Endothelial cell of umbilical vein (primary cell): ENCODE results near the gene PRKD2. TPM values are rescaled to one million over a fixed set of nuclear protein-coding genes. Genes with fewer than 3 reads are reported as not detected.

Experiments used
- BruUV-seq: library from RNA; stranded (reverse); fragments of 400-500 nt; replicated peaks from 2 replicates; lab custom pipeline; 2021; lab: Mats Ljungman, UMichigan
- CTCF ChIA-PET: fragments of 300-600, 350-600 bp; sonication (Branson Sonifier 250); formaldehyde crosslinking; loops from one replicate; lab custom pipeline; 2021; ENCODE audit warnings: antibody characterized with exemption, inconsistent platforms; lab: Charles Lee
- POLR2A ChIA-PET: fragments of 300-600, 350-600 bp; sonication (Branson Sonifier 250); formaldehyde crosslinking; loops from one replicate; lab custom pipeline; 2021; ENCODE audit warnings: antibody characterized with exemption, inconsistent platforms; lab: Charles Lee
- DNase-seq: peaks from one replicate; pipeline ENCODE4 v3.0.0-alpha.2; 2011; ENCODE audit warnings: low read depth, low spot score
- FAIRE-seq: peaks from 2 replicates; lab custom pipeline; 2011; peaks lifted over from hg19 to GRCh38; lab: Jason Lieb, UNC
- H2AFZ ChIP-seq: 2 replicates; pipeline ENCODE4 v1.6.0; 2012; ENCODE audit warnings: low read depth, low read length, control low read depth, inconsistent platforms
- H3K27ac ChIP-seq: 2 replicates; pipeline ENCODE4 v1.5.1; 2011; ENCODE audit warnings: low read depth, mild to moderate bottlenecking, control low read depth, low read length, moderate library complexity; ENCODE audit not compliant: insufficient read depth
- H3K27me3 ChIP-seq, 2 experiments: 2 replicates each; pipeline versions ENCODE4 v1.6.0 to v1.6.1; 2011; ENCODE audit warnings: low read length in 2 of 2, mixed read lengths in 1 of 2; ENCODE audit not compliant: control insufficient read depth in 2 of 2, insufficient read depth in 2 of 2
- H3K36me3 ChIP-seq, 2 experiments: 2 replicates in 1 of 2; 3 replicates in 1 of 2; pipeline ENCODE4 v1.5.1; 2011; ENCODE audit warnings: low read length in 2 of 2, mild to moderate bottlenecking in 1 of 2, moderate library complexity in 1 of 2; ENCODE audit not compliant: control insufficient read depth in 2 of 2, insufficient read depth in 2 of 2; ENCODE audit errors: extremely low read depth in 1 of 2
- H3K4me1 ChIP-seq: 3 replicates; pipeline ENCODE4 v1.5.1; 2011; ENCODE audit warnings: mild to moderate bottlenecking, low read length; ENCODE audit not compliant: control insufficient read depth, insufficient read depth; ENCODE audit errors: extremely low read depth
- H3K4me2 ChIP-seq: 2 replicates; pipeline ENCODE4 v1.6.1; 2011; ENCODE audit warnings: low read length, control low read depth, mixed read lengths; ENCODE audit not compliant: insufficient read depth
- H3K4me3 ChIP-seq, 3 experiments: fragments of 200-600 bp in 1 of 3; sonication (generic), shearing (Covaris generic) in 1 of 3; replicated peaks in 1 of 3; 2 replicates each; pipeline ENCODE4 v1.5.1; 2011 to 2016; ENCODE audit warnings: control low read depth in 3 of 3, low read length in 3 of 3, mild to moderate bottlenecking in 2 of 3, inconsistent platforms in 1 of 3, low read depth in 1 of 3, moderate library complexity in 1 of 3; ENCODE audit not compliant: insufficient read depth in 1 of 3
- H3K79me2 ChIP-seq: 2 replicates; pipeline ENCODE4 v1.6.0; 2012; ENCODE audit warnings: low read length, inconsistent platforms; ENCODE audit not compliant: control insufficient read depth, insufficient read depth
- H3K9ac ChIP-seq: replicated peaks from 2 replicates; pipeline ENCODE3; 2011; ENCODE audit warnings: low read length, control low read depth; ENCODE audit not compliant: insufficient read depth; ENCODE audit errors: extremely low read depth
- H3K9me1 ChIP-seq: replicated peaks from 3 replicates; pipeline ENCODE4 v1.6.0; 2011; ENCODE audit warnings: mild to moderate bottlenecking, low read length; ENCODE audit not compliant: control insufficient read depth, insufficient read depth; ENCODE audit errors: extremely low read depth
- H3K9me3 ChIP-seq: replicated peaks from 2 replicates; pipeline ENCODE4 v1.5.1; 2012; ENCODE audit warnings: low read length, inconsistent platforms; ENCODE audit not compliant: control insufficient read depth, insufficient read depth
- H4K20me1 ChIP-seq: replicated peaks from 2 replicates; pipeline ENCODE3; 2011; ENCODE audit warnings: mild to moderate bottlenecking, low read length; ENCODE audit not compliant: control insufficient read depth, insufficient read depth; ENCODE audit errors: extremely low read depth
- CTCF ChIP-seq, 2 donors: IDR thresholded peaks; 1 replicate in 1 of 2; 2 replicates in 1 of 2; pipeline ENCODE4 v1.5.1; 2011; ENCODE audit warnings: low read length in 2 of 2, mild to moderate bottlenecking in 2 of 2, moderate library complexity in 2 of 2, control low read depth in 1 of 2, inconsistent platforms in 1 of 2, low read depth in 1 of 2; ENCODE audit not compliant: insufficient read depth in 1 of 2; ENCODE audit errors: extremely low read depth in 1 of 2
- EZH2 ChIP-seq: IDR thresholded peaks from 2 replicates; pipeline ENCODE4 v1.6.1; 2012; ENCODE audit warnings: borderline replicate concordance, low read depth, mild to moderate bottlenecking, moderate library complexity, low read length, inconsistent platforms; ENCODE audit not compliant: severe bottlenecking
- FOS ChIP-seq: IDR thresholded peaks from 2 replicates; pipeline ENCODE4 v1.6.1; 2011; ENCODE audit warnings: mild to moderate bottlenecking, low read length, moderate library complexity, borderline replicate concordance; ENCODE audit not compliant: insufficient read depth
- GATA2 ChIP-seq: IDR thresholded peaks from 2 replicates; pipeline ENCODE4 v1.7.0; 2011; ENCODE audit warnings: low read depth, mild to moderate bottlenecking, moderate library complexity, mixed read lengths, low read length; ENCODE audit not compliant: insufficient read length, insufficient read depth
- JUN ChIP-seq: IDR thresholded peaks from 2 replicates; pipeline ENCODE4 v1.6.1; 2011; ENCODE audit warnings: borderline replicate concordance, low read depth; ENCODE audit not compliant: insufficient read length, insufficient read depth
- MYC ChIP-seq: IDR thresholded peaks from one replicate; pipeline ENCODE4 v1.6.1; 2011; ENCODE audit warnings: mild to moderate bottlenecking, low read depth, low read length
- POLR2A ChIP-seq: IDR thresholded peaks from 2 replicates; pipeline ENCODE4 v1.6.1; 2012; ENCODE audit warnings: low read depth, mild to moderate bottlenecking, control low read depth, low read length
- POLR2AphosphoS5 ChIP-seq: IDR thresholded peaks from 2 replicates; pipeline ENCODE4 v1.6.1; 2012; ENCODE audit warnings: low read depth, mild to moderate bottlenecking, control low read depth, low read length, moderate library complexity; ENCODE audit not compliant: insufficient read depth
- dilution Hi-C: fragments of 300-500 bp; cut with MboI; formaldehyde crosslinking; loops from one replicate; pipeline ENCODE4 v1.15.0; 2019; ENCODE audit warnings: low sequenced_read_pairs; ENCODE audit not compliant: extremely low pct_ligation_motif_present
- intact Hi-C: fragments of 100-400 bp; cut with micrococcal nuclease; formaldehyde crosslinking; loops from one replicate; pipeline ENCODE4 v1.10.0; 2022
- polyA plus RNA-seq, 4 experiments: library from polyadenylated mRNA; depleted of rRNA in 3 of 4; stranded (reverse) in 3 of 4; unstranded in 1 of 4; fragments of >200 nt; gene quantifications; 2 replicates each; pipeline versions ENCODE4 v1.2.1 to v1.2.3, GENCODE V29; 2011 to 2012; ENCODE audit warnings: missing spikeins in 1 of 4
- total RNA-seq: library from RNA; stranded (reverse); gene quantifications from 2 replicates; pipeline ENCODE4 v1.2.3, GENCODE V29; 2021
- TF ChIP-seq, protein P1 (sequence below): IDR thresholded peaks from 2 replicates; pipeline ENCODE4 v1.6.1; 2011; ENCODE audit not compliant: insufficient read depth, insufficient read length

PRKD2 gene
- total and polyA plus RNA-seq, 2 donors (not counting 3 experiments of a cell fraction or from before 2014, with no cell fraction given): 40.4 to 94.9 TPM

DNA sequence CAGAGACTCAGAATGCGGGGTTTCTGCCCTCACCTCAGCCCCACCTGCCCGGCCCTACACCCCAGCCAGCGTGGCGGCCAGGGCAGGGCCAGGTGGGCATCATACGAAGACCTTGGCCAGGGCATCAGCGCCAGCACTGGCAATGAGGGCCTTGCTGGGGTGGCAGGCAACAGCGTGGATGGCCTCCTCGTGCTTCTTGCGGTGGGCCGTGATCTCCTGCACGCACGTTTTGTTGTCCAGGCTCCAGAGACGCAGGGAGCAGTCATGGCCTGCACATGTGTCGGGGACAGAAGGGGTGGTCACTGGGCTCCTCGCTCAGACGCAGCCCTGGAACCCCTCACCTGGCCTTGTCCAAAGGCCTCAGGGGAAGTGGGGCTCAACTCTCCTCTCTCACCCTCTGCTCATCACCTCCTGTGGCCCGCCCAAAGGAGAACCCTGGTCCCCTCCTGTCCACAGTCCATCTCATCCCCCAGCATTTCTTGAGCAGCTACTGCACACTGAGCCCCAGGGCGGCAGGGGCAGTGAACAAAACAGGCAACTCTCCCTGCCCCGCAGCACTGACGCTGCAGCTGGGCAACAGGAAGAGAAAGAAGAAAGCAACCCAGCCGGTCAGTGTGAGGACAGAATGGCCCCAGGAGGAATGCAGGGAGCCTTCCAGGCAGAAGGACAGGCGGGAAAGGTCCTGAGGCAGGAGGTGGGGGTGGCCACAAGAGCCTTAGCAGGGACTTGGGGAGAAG, 3.8 kb upstream of the PRKD2 start:
- intact Hi-C loops (no loop called here), dilution Hi-C loops (no loop called here)
- TF ChIP-seq, protein P1, sequence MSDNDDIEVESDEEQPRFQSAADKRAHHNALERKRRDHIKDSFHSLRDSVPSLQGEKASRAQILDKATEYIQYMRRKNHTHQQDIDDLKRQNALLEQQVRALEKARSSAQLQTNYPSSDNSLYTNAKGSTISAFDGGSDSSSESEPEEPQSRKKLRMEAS: no peak
- TF ChIP-seq POLR2AphosphoS5 (no peak), MYC (no peak), FOS (no peak), EZH2 (no peak), POLR2A (no peak), JUN (no peak), CTCF (IDR thresholded peaks at IDR 0.05; ENCODE audit: extremely low read depth in 1 of 2, insufficient read depth in 1 of 2, low read depth in 1 of 2, low read length in 2 of 2) (no peak), GATA2 (no peak)
- H3K9ac ChIP-seq: no peak overlapping the region
- ChIA-PET CTCF (interaction anchor here (1.0 to 1.4 kb wide), 2 partner anchors 16 kb away, joined by 3 read pairs; no protein-coding TSS in a partner anchor), POLR2A (no interaction called here)
- no peak overlapping the region for H2AFZ ChIP-seq
- H3K4me1 ChIP-seq: peaks cover 28% of the 10 kb centered on the region
- no TSS peak for BruUV-seq
- peaks cover 6 to 44% of the 10 kb centered on the region in 2 experiments for H3K36me3 ChIP-seq
- no peaks in the 10 kb centered on the region for H3K9me1 ChIP-seq
- peaks cover 12% of the 10 kb centered on the region for H3K79me2 ChIP-seq
- H3K4me3 ChIP-seq: no peak overlapping the region
- no peaks in the 10 kb centered on the region for H4K20me1 ChIP-seq
- no peak overlapping the region for H3K27ac ChIP-seq
- FAIRE-seq: no peak
- no peaks in the 10 kb centered on the region for H3K9me3 ChIP-seq
- no peak for DNase-seq
- no peak overlapping the region for H3K4me2 ChIP-seq
- H3K27me3 ChIP-seq: no peaks in the 10 kb centered on the region
